Activated naive CD8-positive, alpha-beta T cell treated with anti-CD3 and anti-CD28 coated beads, Interleukin-2, amount 10 ng/mL, durations not matched to agents 7 days and 5 days (primary cell): ENCODE data around the gene SCP2D1. TPM values are rescaled to one million over a fixed set of nuclear protein-coding genes. Genes with fewer than 3 reads are reported as not detected.

ENCODE experiments used
- ATAC-seq: fragments of 150-1000 bp; cut with Tn5 transposase; one replicate; pipeline ENCODE4 v1.10.0; 2021; ENCODE audit warnings: low read depth, moderate library complexity
- POLR2A ChIA-PET: fragments of 350-600 bp; sonication (Branson Sonifier 250); formaldehyde crosslinking; loops from one replicate; lab custom pipeline; 2021; ENCODE audit warnings: antibody characterized with exemption; lab: Charles Lee
- DNase-seq: peaks from one replicate; pipeline ENCODE4 v3.0.0; 2021
- H3K27ac Mint-ChIP-seq: one replicate; pipeline ENCODE4 v1.8.0; 2022; ENCODE audit warnings: mild to moderate bottlenecking, mixed read lengths
- H3K27me3 Mint-ChIP-seq: one replicate; pipeline ENCODE4 v1.8.0; 2022; ENCODE audit warnings: mild to moderate bottlenecking, moderate library complexity, mixed read lengths
- H3K36me3 Mint-ChIP-seq: one replicate; pipeline ENCODE4 v1.8.0; 2021; ENCODE audit warnings: mild to moderate bottlenecking, mixed read lengths
- H3K4me1 Mint-ChIP-seq: one replicate; pipeline ENCODE4 v1.8.0; 2021; ENCODE audit warnings: mixed read lengths
- H3K4me3 Mint-ChIP-seq: one replicate; pipeline ENCODE4 v1.8.0; 2022; ENCODE audit warnings: mild to moderate bottlenecking, moderate library complexity, mixed read lengths
- H3K9me3 Mint-ChIP-seq: one replicate; pipeline ENCODE4 v1.8.0; 2021; ENCODE audit warnings: mixed read lengths
- total RNA-seq, 2 experiments: library from RNA; stranded (reverse); gene quantifications; one replicate each; pipeline ENCODE4 v1.2.3, GENCODE V29; 2021

SCP2D1 gene
- total RNA-seq, 2 experiments from 2014 or later: not detected

- H3K27ac Mint-ChIP-seq: peak overlapping the region; percentile 95
- peaks cover 2% of the 10 kb centered on the region for H3K36me3 Mint-ChIP-seq
- H3K27me3 Mint-ChIP-seq: no peaks in the 10 kb centered on the region
- ATAC-seq: no peak
- DNase-seq: no peak
- H3K9me3 Mint-ChIP-seq: peaks cover 4% of the 10 kb centered on the region
- H3K4me1 Mint-ChIP-seq: peaks cover 8% of the 10 kb centered on the region
- H3K4me3 Mint-ChIP-seq: peak overlapping the region; percentile 92
- POLR2A ChIA-PET: interaction anchor here (1.0 to 1.3 kb wide), 3 partner anchors 9 to 40 kb away, joined by 3 to 5 read pairs (median 3); no protein-coding TSS in a partner anchor
These were observed 19.2 kb upstream of the SCP2D1 start for GRCh38 chr20:18794428-18794787.

- POLR2A ChIA-PET: no interaction called here
- H3K36me3 Mint-ChIP-seq: peaks cover 2% of the 10 kb centered on the region
- peaks cover 8% of the 10 kb centered on the region for H3K4me1 Mint-ChIP-seq
- peaks cover 4% of the 10 kb centered on the region for H3K9me3 Mint-ChIP-seq
- no peak for DNase-seq
- no peaks in the 10 kb centered on the region for H3K27me3 Mint-ChIP-seq
- no peak overlapping the region for H3K27ac Mint-ChIP-seq
- no peak overlapping the region for H3K4me3 Mint-ChIP-seq
- ATAC-seq: no peak
These were observed 18.2 kb upstream of the SCP2D1 start for GRCh38 chr20:18795366-18795765.

GRCh38 chr20:18796282-18796833 is 17.2 kb upstream of the SCP2D1 start:
- POLR2A ChIA-PET: no interaction called here
- peaks cover 4% of the 10 kb centered on the region for H3K9me3 Mint-ChIP-seq
- peaks cover 2% of the 10 kb centered on the region for H3K36me3 Mint-ChIP-seq
- no peak for DNase-seq
- no peak for ATAC-seq
- H3K27ac Mint-ChIP-seq: no peak overlapping the region
- peaks cover 8% of the 10 kb centered on the region for H3K4me1 Mint-ChIP-seq
- no peaks in the 10 kb centered on the region for H3K27me3 Mint-ChIP-seq
- no peak overlapping the region for H3K4me3 Mint-ChIP-seq

GRCh38 chr20:18801516-18801915 is 12.1 kb upstream of the SCP2D1 start:
- ATAC-seq: no peak
- Mint-ChIP-seq H3K4me1 (peaks cover 2% of the 10 kb centered on the region), H3K4me3 (no peak overlapping the region), H3K27me3 (no peaks in the 10 kb centered on the region), H3K9me3 (peaks cover under 1% of the 10 kb centered on the region), H3K27ac (no peak overlapping the region), H3K36me3 (no peaks in the 10 kb centered on the region)
- POLR2A ChIA-PET: no interaction called here
- DNase-seq: no peak

GRCh38 chr20:18802012-18802634 is 11.5 kb upstream of the SCP2D1 start:
- H3K4me3 Mint-ChIP-seq: no peak overlapping the region
- H3K9me3 Mint-ChIP-seq: no peaks in the 10 kb centered on the region
- peaks cover 2% of the 10 kb centered on the region for H3K4me1 Mint-ChIP-seq
- POLR2A ChIA-PET: no interaction called here
- DNase-seq: no peak
- H3K27ac Mint-ChIP-seq: no peak overlapping the region
- no peak for ATAC-seq
- H3K36me3 Mint-ChIP-seq: no peaks in the 10 kb centered on the region
- no peaks in the 10 kb centered on the region for H3K27me3 Mint-ChIP-seq

GRCh38 chr20:18805881-18806280 is 7.7 kb upstream of the SCP2D1 start:
- Mint-ChIP-seq H3K9me3 (no peaks in the 10 kb centered on the region), H3K36me3 (no peaks in the 10 kb centered on the region), H3K4me3 (no peak overlapping the region), H3K27me3 (no peaks in the 10 kb centered on the region), H3K4me1 (peaks cover 2% of the 10 kb centered on the region), H3K27ac (no peak overlapping the region)
- POLR2A ChIA-PET: no interaction called here
- ATAC-seq: peak; percentile 42
- DNase-seq: no peak

GRCh38 chr20:18808712-18809111 is 4.9 kb upstream of the SCP2D1 start:
- DNase-seq (no peak), ATAC-seq (no peak)
- Mint-ChIP-seq H3K9me3 (no peaks in the 10 kb centered on the region), H3K4me1 (peaks cover 2% of the 10 kb centered on the region), H3K27ac (no peak overlapping the region), H3K36me3 (no peaks in the 10 kb centered on the region), H3K4me3 (no peak overlapping the region), H3K27me3 (no peaks in the 10 kb centered on the region)
- POLR2A ChIA-PET: no interaction called here

GRCh38 chr20:18811186-18811585 is 2.4 kb upstream of the SCP2D1 start:
- Mint-ChIP-seq H3K27ac (no peak overlapping the region), H3K4me3 (no peak overlapping the region), H3K36me3 (no peaks in the 10 kb centered on the region), H3K4me1 (no peaks in the 10 kb centered on the region), H3K27me3 (no peaks in the 10 kb centered on the region), H3K9me3 (no peaks in the 10 kb centered on the region)
- DNase-seq (no peak), ATAC-seq (no peak)
- POLR2A ChIA-PET: no interaction called here

GRCh38 chr20:18811904-18812303 is 1.7 kb upstream of the SCP2D1 start:
- no peak overlapping the region for H3K27ac Mint-ChIP-seq
- POLR2A ChIA-PET: no interaction called here
- no peaks in the 10 kb centered on the region for H3K4me1 Mint-ChIP-seq
- H3K4me3 Mint-ChIP-seq: no peak overlapping the region
- H3K9me3 Mint-ChIP-seq: no peaks in the 10 kb centered on the region
- ATAC-seq (no peak), DNase-seq (no peak)
- H3K36me3 Mint-ChIP-seq: no peaks in the 10 kb centered on the region
- H3K27me3 Mint-ChIP-seq: no peaks in the 10 kb centered on the region

GRCh38 chr20:18815194-18815942 is 1.8 kb downstream of the SCP2D1 start:
- Mint-ChIP-seq H3K4me3 (no peak overlapping the region), H3K9me3 (no peaks in the 10 kb centered on the region), H3K4me1 (no peaks in the 10 kb centered on the region), H3K36me3 (no peaks in the 10 kb centered on the region), H3K27ac (no peak overlapping the region), H3K27me3 (peaks cover 5% of the 10 kb centered on the region)
- no peak for ATAC-seq
- POLR2A ChIA-PET: no interaction called here
- no peak for DNase-seq

- no peak for ATAC-seq
- no peaks in the 10 kb centered on the region for H3K4me1 Mint-ChIP-seq
- no peak overlapping the region for H3K27ac Mint-ChIP-seq
- peaks cover 5% of the 10 kb centered on the region for H3K27me3 Mint-ChIP-seq
- no peak for DNase-seq
- H3K36me3 Mint-ChIP-seq: no peaks in the 10 kb centered on the region
- H3K9me3 Mint-ChIP-seq: no peaks in the 10 kb centered on the region
- no peak overlapping the region for H3K4me3 Mint-ChIP-seq
- POLR2A ChIA-PET: no interaction called here
These were observed 9.2 kb downstream of the SCP2D1 start for GRCh38 chr20:18822832-18823231.

GRCh38 chr20:18831830-18832499 is 18.4 kb downstream of the SCP2D1 start:
- no peak for ATAC-seq
- no peak for DNase-seq
- no peaks in the 10 kb centered on the region for H3K27me3 Mint-ChIP-seq
- H3K9me3 Mint-ChIP-seq: peaks cover 2% of the 10 kb centered on the region
- H3K36me3 Mint-ChIP-seq: no peaks in the 10 kb centered on the region
- H3K4me3 Mint-ChIP-seq: no peak overlapping the region
- H3K4me1 Mint-ChIP-seq: no peaks in the 10 kb centered on the region
- POLR2A ChIA-PET: no interaction called here
- H3K27ac Mint-ChIP-seq: no peak overlapping the region

GRCh38 chr20:18832546-18833200 is 19.1 kb downstream of the SCP2D1 start:
- Mint-ChIP-seq H3K27me3 (no peaks in the 10 kb centered on the region), H3K4me1 (no peaks in the 10 kb centered on the region), H3K36me3 (no peaks in the 10 kb centered on the region), H3K4me3 (no peak overlapping the region), H3K27ac (no peak overlapping the region), H3K9me3 (peaks cover 2% of the 10 kb centered on the region)
- DNase-seq (no peak), ATAC-seq (no peak)
- POLR2A ChIA-PET: no interaction called here
